Omental fat pad (tissue), 4 donors: ENCODE data around the gene NAPA. TPM values are rescaled to one million over a fixed set of nuclear protein-coding genes. Genes with fewer than 3 reads are reported as not detected.

Experiments
- ATAC-seq: fragments of 150-250 bp; one replicate; pipeline ENCODE4 v1.9.1; 2016; ENCODE audit warnings: mild to moderate bottlenecking, moderate library complexity; ENCODE audit not compliant: low FRiP score
- DNase-seq: peaks from one replicate; pipeline ENCODE4 v3.0.0-alpha.2; 2019; ENCODE audit warnings: low spot score
- CTCF ChIP-seq, 3 donors: fragments of 450-650 bp; IDR thresholded peaks; one replicate each; pipeline ENCODE4 v1.5.1; 2016 to 2017; ENCODE audit warnings: antibody characterized with exemption in 3 of 3, mild to moderate bottlenecking in 3 of 3, moderate library complexity in 2 of 3
- total RNA-seq, 4 donors: library from RNA; depleted of rRNA; stranded (reverse); fragments of >200 nt; gene quantifications; one replicate each; pipeline ENCODE4 v1.1.0, GENCODE V29; 2016

The NAPA gene
- total RNA-seq, result 10 to 100 TPM; 77.5 to 83.6 (median 81.0) TPM

- peak in 1 of 3 donors; percentile 95 for TF ChIP-seq CTCF (IDR thresholded peaks at IDR 0.05)
- ATAC-seq, result peak; percentile 97
- DNase-seq, result peak; percentile 100
Measured at GRCh38 chr19:47514869-47515588, at the start of gene NAPA. TSS of gene NAPA (minus strand) at chr19:47515063. CDS start at chr19:47514940, 123 bp downstream.

- DNase-seq (no peak), ATAC-seq (no peak)
- TF ChIP-seq CTCF (IDR thresholded peaks at IDR 0.05), result no peak
Measured at GRCh38 chr19:47564081-47564480, 49.2 kb upstream of the NAPA start.

GRCh38 chr19:47561440-47562057 is 46.7 kb upstream of the NAPA start:
- no peak for TF ChIP-seq CTCF (IDR thresholded peaks at IDR 0.05)
- no peak for ATAC-seq
- DNase-seq, result no peak

- TF ChIP-seq CTCF (IDR thresholded peaks at IDR 0.05), result no peak
- ATAC-seq (no peak), DNase-seq (no peak)
Measured at GRCh38 chr19:47560999-47561398, 46.1 kb upstream of the NAPA start.

GRCh38 chr19:47550129-47550528 is 35.3 kb upstream of the NAPA start:
- TF ChIP-seq CTCF (IDR thresholded peaks at IDR 0.05), result no peak
- ATAC-seq (no peak), DNase-seq (no peak)

GRCh38 chr19:47549261-47549862 is 34.5 kb upstream of the NAPA start:
- no peak for TF ChIP-seq CTCF (IDR thresholded peaks at IDR 0.05)
- DNase-seq, result no peak
- no peak for ATAC-seq
